HT1080 (cell line): ENCODE results near the gene CFAP46. TPM values are rescaled to one million over a fixed set of nuclear protein-coding genes. Genes with fewer than 3 reads are reported as not detected.

Experiments
- DNase-seq: peaks from one replicate; pipeline ENCODE4 v3.0.0-alpha.2; 2015; ENCODE audit warnings: low read depth
- total RNA-seq: library from RNA; depleted of rRNA; stranded (reverse); fragments of >200 nt; shearing (Covaris generic); gene quantifications from 2 replicates; pipeline ENCODE4 v1.2.3, GENCODE V29; 2014

CFAP46 gene
- total RNA-seq, 1 experiment from 2014 or later = 0.35 TPM

- no peak for DNase-seq
These were observed 27.0 kb downstream of the CFAP46 start for GRCh38 chr10:132915411-132915810.

- DNase-seq = no peak
These were observed 27.6 kb downstream of the CFAP46 start for GRCh38 chr10:132914732-132915131.

- DNase-seq = no peak
These were observed 28.7 kb downstream of the CFAP46 start for GRCh38 chr10:132913559-132914115.

- no peak for DNase-seq
These were observed 29.4 kb downstream of the CFAP46 start for GRCh38 chr10:132912713-132913558.

GRCh38 chr10:132912225-132912712 lies 30.1 kb downstream of the CFAP46 start:
- no peak for DNase-seq

GRCh38 chr10:132911786-132912097 lies 30.6 kb downstream of the CFAP46 start:
- DNase-seq = no peak

- DNase-seq = no peak
These were observed 31.2 kb downstream of the CFAP46 start for GRCh38 chr10:132910901-132911785.

- no peak for DNase-seq
These were observed 32.0 kb downstream of the CFAP46 start for GRCh38 chr10:132910186-132910880.

- DNase-seq = no peak
These were observed 32.8 kb downstream of the CFAP46 start for GRCh38 chr10:132909491-132910071.

GRCh38 chr10:132908621-132909295 lies 33.6 kb downstream of the CFAP46 start:
- DNase-seq = no peak

- DNase-seq = no peak
These were observed 34.3 kb downstream of the CFAP46 start for GRCh38 chr10:132907821-132908620.

- DNase-seq = no peak
These were observed 35.5 kb downstream of the CFAP46 start for GRCh38 chr10:132906836-132907235.

GRCh38 chr10:132906106-132906505 lies 36.3 kb downstream of the CFAP46 start:
- no peak for DNase-seq

- DNase-seq = no peak
These were observed 36.7 kb downstream of the CFAP46 start for GRCh38 chr10:132905661-132906060.

- DNase-seq = no peak
These were observed 37.3 kb downstream of the CFAP46 start for GRCh38 chr10:132904814-132905649.

- DNase-seq = peak; percentile 17
These were observed 38.1 kb downstream of the CFAP46 start for GRCh38 chr10:132904181-132904813.

GRCh38 chr10:132902656-132903575 lies 39.5 kb downstream of the CFAP46 start:
- peak; percentile 23 for DNase-seq
